Central memory CD8-positive, alpha-beta T cell (primary cell): ENCODE data around the gene GBGT1.
A peak's percentile ranks its signal among the peaks of the same experiment; 100 is the strongest.

Experiments used
- ATAC-seq: fragments of 150-1000 bp; cut with Tn5 transposase; replicated peaks from 2 replicates; pipeline ENCODE4 v1.10.0; 2022; ENCODE audit warnings: mild to moderate bottlenecking, moderate FRiP score, moderate number of reproducible peaks; ENCODE audit not compliant: poor library complexity, severe bottlenecking; ENCODE audit errors: extremely low read depth
- DNase-seq, 2 donors: peaks; one replicate each; pipeline ENCODE4 v3.0.0; 2021; ENCODE audit warnings: low spot score in 2 of 2
- H3K27ac Mint-ChIP-seq: one replicate; pipeline ENCODE4 v1.8.0; 2022; ENCODE audit warnings: low read depth, mild to moderate bottlenecking, moderate library complexity, mixed read lengths
- H3K27me3 Mint-ChIP-seq: one replicate; pipeline ENCODE4 v1.8.0; 2022; ENCODE audit warnings: mixed read lengths
- H3K36me3 Mint-ChIP-seq: one replicate; pipeline ENCODE4 v1.8.0; 2022; ENCODE audit warnings: mild to moderate bottlenecking, moderate library complexity, mixed read lengths; ENCODE audit not compliant: insufficient read depth
- H3K4me1 Mint-ChIP-seq: one replicate; pipeline ENCODE4 v1.8.0; 2022; ENCODE audit warnings: mixed read lengths
- H3K4me3 Mint-ChIP-seq: one replicate; pipeline ENCODE4 v1.8.0; 2022; ENCODE audit warnings: mild to moderate bottlenecking, moderate library complexity, mixed read lengths
- H3K9me3 Mint-ChIP-seq: one replicate; pipeline ENCODE4 v1.8.0; 2022; ENCODE audit warnings: mixed read lengths

Gene GBGT1

GRCh38 chr9:133121915-133122550, 41.7 kb downstream of the GBGT1 start:
- no peak for ATAC-seq
- Mint-ChIP-seq H3K27me3 (no peaks in the 10 kb centered on the region), H3K36me3 (peaks cover 32% of the 10 kb centered on the region), H3K27ac (peak overlapping the region; percentile 91), H3K9me3 (no peaks in the 10 kb centered on the region), H3K4me1 (peaks cover 61% of the 10 kb centered on the region), H3K4me3 (peak overlapping the region; percentile 51)
- DNase-seq: no peak

- H3K36me3 Mint-ChIP-seq: peaks cover 26% of the 10 kb centered on the region
- DNase-seq: peak; percentile 75 to 78
- H3K27ac Mint-ChIP-seq: peak within 1 kb of the TSS; percentile 91
- peak; percentile 70 for ATAC-seq
- H3K4me3 Mint-ChIP-seq: peak within 1 kb of the TSS; percentile 71
- peaks cover 56% of the 10 kb centered on the region for H3K4me1 Mint-ChIP-seq
- H3K9me3 Mint-ChIP-seq: no peaks in the 10 kb centered on the region
- no peaks in the 10 kb centered on the region for H3K27me3 Mint-ChIP-seq
Observed at GRCh38 chr9:133121198-133121914, 42.4 kb downstream of the GBGT1 start, which contains the start of gene RALGDS. Gene RALGDS (minus strand): TSS chr9:133121240. CDS start chr9:133121154, 86 bp downstream.

DNA sequence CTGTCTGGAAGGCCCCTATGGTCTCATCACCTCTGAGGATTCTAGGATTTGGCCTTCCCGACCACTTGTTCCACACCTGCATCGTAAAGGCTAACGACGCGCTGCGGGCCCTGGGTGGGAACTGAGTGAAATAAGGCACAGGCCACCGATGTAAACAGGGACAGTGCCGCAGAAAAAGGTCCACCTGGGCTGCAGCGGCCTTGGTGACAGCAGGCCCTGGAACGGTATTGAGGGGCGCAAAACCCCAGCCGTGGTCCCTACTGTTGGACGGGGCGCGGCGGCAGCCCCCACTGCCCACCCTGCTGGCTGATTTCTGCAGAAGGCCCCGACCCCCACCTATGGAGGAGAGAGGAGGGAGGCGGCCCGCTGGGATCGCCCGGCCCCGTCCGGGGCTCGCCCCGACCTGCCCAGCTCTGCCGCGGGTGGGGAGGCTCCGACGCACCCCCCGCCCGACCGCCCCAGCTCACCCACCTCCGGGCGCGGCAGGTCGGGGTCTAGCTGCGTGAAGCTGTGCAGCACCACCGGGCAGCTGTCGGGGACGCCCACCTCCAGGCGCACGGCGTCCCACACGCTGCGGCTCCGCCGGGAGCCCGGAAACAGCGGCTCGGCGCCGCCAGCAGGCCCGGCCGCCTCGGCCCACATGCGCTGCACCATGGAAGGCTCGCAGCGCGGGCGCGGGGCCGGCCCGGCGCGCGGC, 43.1 kb downstream of the GBGT1 start:
- H3K4me1 Mint-ChIP-seq: peaks cover 56% of the 10 kb centered on the region
- H3K36me3 Mint-ChIP-seq: peaks cover 25% of the 10 kb centered on the region
- ATAC-seq: no peak
- H3K9me3 Mint-ChIP-seq: no peaks in the 10 kb centered on the region
- peak overlapping the region; percentile 71 for H3K4me3 Mint-ChIP-seq
- no peaks in the 10 kb centered on the region for H3K27me3 Mint-ChIP-seq
- peak overlapping the region; percentile 38 for H3K27ac Mint-ChIP-seq
- no peak for DNase-seq

- Mint-ChIP-seq H3K36me3 (peaks cover 27% of the 10 kb centered on the region), H3K27me3 (no peaks in the 10 kb centered on the region), H3K4me1 (peaks cover 57% of the 10 kb centered on the region), H3K27ac (peak overlapping the region; percentile 38), H3K9me3 (no peaks in the 10 kb centered on the region), H3K4me3 (peak overlapping the region; percentile 71)
- ATAC-seq (no peak), DNase-seq (no peak)
Observed at GRCh38 chr9:133119846-133120500, 43.7 kb downstream of the GBGT1 start.

- H3K4me3 Mint-ChIP-seq: peak overlapping the region; percentile 71
- H3K27ac Mint-ChIP-seq: peak overlapping the region; percentile 91
- H3K36me3 Mint-ChIP-seq: peaks cover 29% of the 10 kb centered on the region
- DNase-seq: no peak
- no peaks in the 10 kb centered on the region for H3K9me3 Mint-ChIP-seq
- H3K27me3 Mint-ChIP-seq: no peaks in the 10 kb centered on the region
- ATAC-seq: no peak
- peaks cover 50% of the 10 kb centered on the region for H3K4me1 Mint-ChIP-seq
Observed at GRCh38 chr9:133119103-133119845, 44.4 kb downstream of the GBGT1 start.

DNA sequence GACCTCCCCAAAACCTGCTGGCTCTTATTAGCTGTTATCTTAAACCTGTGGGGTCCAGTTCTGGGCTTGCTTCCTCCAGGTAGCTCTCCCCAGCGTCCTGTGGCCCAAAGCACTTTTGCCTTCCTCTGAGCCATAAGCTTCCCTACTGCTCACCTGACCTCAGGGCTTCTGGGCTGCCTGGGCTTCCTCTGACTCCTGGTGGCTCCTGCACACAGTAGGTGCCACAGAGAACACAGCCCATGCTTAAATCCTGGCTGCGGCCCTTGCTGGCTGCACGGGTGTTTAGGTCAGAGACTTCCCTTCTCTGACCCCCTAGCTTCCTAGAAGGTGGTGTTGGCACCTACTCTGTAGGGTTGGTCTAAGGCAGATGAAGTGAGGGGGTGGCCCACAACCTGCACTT, 45.1 kb downstream of the GBGT1 start:
- Mint-ChIP-seq H3K27me3 (no peaks in the 10 kb centered on the region), H3K36me3 (peaks cover 29% of the 10 kb centered on the region), H3K4me1 (peaks cover 45% of the 10 kb centered on the region), H3K4me3 (peak overlapping the region; percentile 71), H3K9me3 (no peaks in the 10 kb centered on the region), H3K27ac (peak overlapping the region; percentile 91)
- DNase-seq (no peak), ATAC-seq (no peak)

- DNase-seq (no peak), ATAC-seq (no peak)
- Mint-ChIP-seq H3K36me3 (peaks cover 29% of the 10 kb centered on the region), H3K4me3 (peak overlapping the region; percentile 71), H3K9me3 (no peaks in the 10 kb centered on the region), H3K4me1 (peaks cover 46% of the 10 kb centered on the region), H3K27ac (peak overlapping the region; percentile 91), H3K27me3 (no peaks in the 10 kb centered on the region)
Observed at GRCh38 chr9:133118179-133118520, 45.6 kb downstream of the GBGT1 start.

DNA sequence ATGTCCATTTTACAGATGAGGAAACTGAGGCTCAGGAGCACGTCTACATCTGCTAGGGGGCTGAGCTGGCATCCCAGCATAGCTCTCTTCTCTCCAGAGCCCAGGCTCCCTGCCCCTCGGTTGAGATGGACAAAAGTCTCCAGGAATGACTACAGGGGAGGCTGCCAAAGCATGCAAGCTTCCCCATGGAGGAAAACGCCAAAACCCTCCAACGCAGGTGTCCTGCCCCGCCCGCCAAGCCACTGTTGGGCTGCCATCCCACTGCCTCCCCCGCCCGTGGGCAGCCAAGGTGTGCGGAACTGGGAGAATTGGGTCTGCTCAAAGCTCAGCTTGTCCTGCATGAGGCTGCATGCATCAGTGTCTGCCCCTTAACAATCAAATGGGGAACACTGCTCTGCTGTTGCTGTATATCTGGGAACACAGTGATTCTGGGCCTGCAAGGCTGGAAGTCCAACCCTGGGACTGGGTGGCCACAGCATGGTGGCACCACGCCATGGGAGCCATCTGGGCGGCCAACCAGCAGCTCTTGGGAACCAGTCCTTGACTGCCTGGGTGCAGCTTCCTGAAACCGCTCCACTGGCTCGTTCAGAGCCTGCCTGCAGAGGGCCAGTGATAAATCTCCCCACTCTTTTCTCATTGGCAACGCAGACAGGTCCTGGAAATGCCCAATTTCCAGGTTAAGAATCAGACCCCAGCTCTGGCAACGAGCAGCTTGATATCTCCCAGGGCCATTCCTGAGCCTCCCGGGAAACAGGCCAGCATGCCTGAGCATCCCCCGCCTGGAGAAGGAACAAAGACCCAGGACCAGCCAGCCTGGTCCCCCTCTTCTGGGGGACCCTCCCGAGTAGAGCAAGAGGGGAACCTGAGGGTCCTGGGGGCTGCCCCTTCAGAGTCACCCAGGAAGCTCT, 46.2 kb downstream of the GBGT1 start:
- no peaks in the 10 kb centered on the region for H3K9me3 Mint-ChIP-seq
- peaks cover 32% of the 10 kb centered on the region for H3K36me3 Mint-ChIP-seq
- H3K27ac Mint-ChIP-seq: no peak overlapping the region
- ATAC-seq (no peak), DNase-seq (no peak)
- peaks cover 52% of the 10 kb centered on the region for H3K4me1 Mint-ChIP-seq
- H3K27me3 Mint-ChIP-seq: no peaks in the 10 kb centered on the region
- peak overlapping the region; percentile 44 for H3K4me3 Mint-ChIP-seq

DNA sequence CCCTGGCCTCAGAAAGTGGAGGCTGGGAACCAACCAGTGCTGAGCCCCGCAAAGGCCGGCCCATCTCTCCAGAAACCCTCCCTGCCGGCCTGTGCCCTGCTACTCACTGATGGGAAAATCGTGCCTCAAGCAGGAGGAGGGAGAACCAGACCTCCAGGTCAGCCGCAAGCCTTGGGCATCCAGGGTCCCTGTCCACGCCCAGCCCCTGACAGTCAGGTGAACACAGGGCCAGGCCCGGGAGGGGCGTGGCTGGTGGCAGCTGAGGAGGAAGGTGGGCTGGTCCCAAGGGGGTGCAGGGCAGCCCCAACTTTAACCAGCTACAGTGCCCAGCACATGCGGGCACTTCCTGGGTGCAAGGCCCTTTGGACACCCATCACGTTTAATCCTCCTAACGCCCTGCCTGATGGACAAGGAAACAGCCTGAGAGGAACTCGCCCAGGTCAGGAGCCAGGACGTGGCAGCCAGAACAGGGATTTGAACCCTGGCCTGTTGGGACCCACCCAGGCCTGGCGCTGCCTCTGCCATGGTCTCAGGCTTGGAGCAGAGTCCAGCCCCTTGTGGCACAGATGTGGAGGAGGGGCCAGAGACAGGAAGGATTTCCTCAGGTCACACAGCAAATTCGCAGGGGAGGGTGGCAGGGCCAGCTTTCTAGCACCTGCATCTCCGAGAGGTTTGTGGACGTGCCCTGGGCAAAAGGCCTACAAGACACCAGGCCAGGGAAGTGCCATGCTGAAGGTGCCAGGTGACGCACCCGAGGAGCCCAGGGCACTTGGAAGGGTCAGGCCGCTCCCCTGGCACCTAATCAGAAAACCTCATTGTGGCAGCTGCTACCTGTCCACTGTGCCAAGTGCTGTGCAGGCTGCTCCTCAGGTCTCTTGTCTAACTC, 47.1 kb downstream of the GBGT1 start:
- Mint-ChIP-seq H3K36me3 (peaks cover 30% of the 10 kb centered on the region), H3K27ac (peak overlapping the region; percentile 94), H3K4me1 (peaks cover 52% of the 10 kb centered on the region), H3K9me3 (no peaks in the 10 kb centered on the region), H3K27me3 (no peaks in the 10 kb centered on the region), H3K4me3 (peak overlapping the region; percentile 51)
- DNase-seq (no peak), ATAC-seq (no peak)

GRCh38 chr9:133115604-133116345, 47.9 kb downstream of the GBGT1 start:
- Mint-ChIP-seq H3K27me3 (no peaks in the 10 kb centered on the region), H3K9me3 (no peaks in the 10 kb centered on the region), H3K27ac (peak overlapping the region; percentile 94), H3K4me1 (peaks cover 50% of the 10 kb centered on the region), H3K36me3 (peaks cover 31% of the 10 kb centered on the region), H3K4me3 (peak overlapping the region; percentile 51)
- peak; percentile 63 for ATAC-seq
- no peak for DNase-seq
